Neutrophil (primary cell): ENCODE data around the gene TEX30.
A peak's percentile ranks its signal among the peaks of the same experiment; 100 is the strongest.

ENCODE experiments used
- H3K27ac ChIP-seq: fragments of 200-600 bp; sonication (generic); 2 replicates; pipeline ENCODE4 v1.5.1; 2016; ENCODE audit warnings: mild to moderate bottlenecking, moderate library complexity
- H3K27me3 ChIP-seq: fragments of 200-600 bp; sonication (generic); 2 replicates; pipeline ENCODE4 v1.6.0; 2016; ENCODE audit warnings: mild to moderate bottlenecking
- H3K36me3 ChIP-seq: fragments of 200-600 bp; sonication (generic); 2 replicates; pipeline ENCODE4 v1.5.1; 2017
- H3K4me1 ChIP-seq, 2 experiments: fragments of 200-600 bp in 1 of 2; sonication (generic) in 1 of 2; 1 replicate in 1 of 2; 2 replicates in 1 of 2; pipeline versions ENCODE4 v1.5.1 to v1.6.1; 2013 to 2016; ENCODE audit warnings: low read depth in 1 of 2, low read length in 1 of 2, mild to moderate bottlenecking in 1 of 2, moderate library complexity in 1 of 2; ENCODE audit not compliant: control insufficient read depth in 1 of 2, insufficient read depth in 1 of 2
- H3K4me3 ChIP-seq, 2 experiments: fragments of 200-600 bp in 1 of 2; sonication (generic) in 1 of 2; 1 replicate in 1 of 2; 2 replicates in 1 of 2; pipeline ENCODE4 v1.5.1; 2013 to 2016; ENCODE audit warnings: low read depth in 1 of 2, low read length in 1 of 2, mild to moderate bottlenecking in 1 of 2, moderate library complexity in 1 of 2
- H3K9me3 ChIP-seq: fragments of 200-600 bp; sonication (generic); 2 replicates; pipeline ENCODE4 v1.5.1; 2016
- CTCF ChIP-seq: fragments of 200-600 bp; sonication (generic); IDR thresholded peaks from 2 replicates; pipeline ENCODE4 v1.5.1; 2016; ENCODE audit warnings: antibody characterized with exemption

The TEX30 gene

GRCh38 chr13:102777736-102778135, 4.2 kb upstream of the TEX30 start:
- H3K27ac ChIP-seq: no peak overlapping the region
- peaks cover 10 to 12% of the 10 kb centered on the region in 2 experiments for H3K4me1 ChIP-seq
- H3K36me3 ChIP-seq: no peaks in the 10 kb centered on the region
- no peak for TF ChIP-seq CTCF
- H3K9me3 ChIP-seq: no peaks in the 10 kb centered on the region
- H3K4me3 ChIP-seq: no peak overlapping the region
- H3K27me3 ChIP-seq: peaks cover 3% of the 10 kb centered on the region

- Histone ChIP-seq H3K4me1 (peaks cover 25 to 26% of the 10 kb centered on the region in 2 experiments), H3K4me3 (no peak overlapping the region), H3K9me3 (no peaks in the 10 kb centered on the region), H3K36me3 (no peaks in the 10 kb centered on the region), H3K27ac (no peak overlapping the region), H3K27me3 (peaks cover 8% of the 10 kb centered on the region)
- TF ChIP-seq CTCF: no peak
These were observed 2.7 kb upstream of the TEX30 start for GRCh38 chr13:102776271-102776670.

GRCh38 chr13:102774591-102775520, 1.3 kb upstream of the TEX30 start:
- no peak overlapping the region for H3K27ac ChIP-seq
- H3K4me3 ChIP-seq: peak overlapping the region; percentile 79 to 85
- H3K4me1 ChIP-seq: peaks cover 27 to 28% of the 10 kb centered on the region in 2 experiments
- no peaks in the 10 kb centered on the region for H3K36me3 ChIP-seq
- no peaks in the 10 kb centered on the region for H3K9me3 ChIP-seq
- no peak for TF ChIP-seq CTCF
- peaks cover 8% of the 10 kb centered on the region for H3K27me3 ChIP-seq

- H3K27ac ChIP-seq: no peak overlapping the region
- peaks cover 27 to 28% of the 10 kb centered on the region in 2 experiments for H3K4me1 ChIP-seq
- peak overlapping the region; percentile 79 to 85 for H3K4me3 ChIP-seq
- TF ChIP-seq CTCF: peak; percentile 1
- H3K27me3 ChIP-seq: peaks cover 8% of the 10 kb centered on the region
- H3K9me3 ChIP-seq: no peaks in the 10 kb centered on the region
- H3K36me3 ChIP-seq: no peaks in the 10 kb centered on the region
These were observed 605 bp upstream of the TEX30 start for GRCh38 chr13:102774214-102774568.

GRCh38 chr13:102772042-102772425, 1.6 kb downstream of the TEX30 start:
- TF ChIP-seq CTCF: no peak
- Histone ChIP-seq H3K27me3 (peaks cover 8% of the 10 kb centered on the region), H3K36me3 (peaks cover 4% of the 10 kb centered on the region), H3K27ac (no peak overlapping the region), H3K4me3 (peak overlapping the region in 1 of 2 experiments; percentile 85), H3K9me3 (no peaks in the 10 kb centered on the region), H3K4me1 (peaks cover 27 to 28% of the 10 kb centered on the region in 2 experiments)
